GM18505 (cell line): Measurements from ENCODE around the gene ADAM17.
"Not testable (repeated sequence)": the region's sequence is repeated elsewhere in the genome, so short reads cannot be mapped to it uniquely, and the experiment has no call there.

Experiments used
- ATAC-seq: cut with Tn5 transposase; IDR thresholded peaks from one replicate; pipeline ENCODE4 v1.9.1; 2021; ENCODE audit not compliant: unreplicated experiment
- POLR2A ChIP-seq: IDR thresholded peaks from 4 replicates; pipeline ENCODE4 v1.6.1; 2011; ENCODE audit warnings: borderline replicate concordance; ENCODE audit not compliant: insufficient read depth, insufficient read length; ENCODE audit errors: extremely low read depth

The ADAM17 gene

GRCh38 chr2:9552219-9553178 lies 3.1 kb downstream of the ADAM17 start:
- no peak for ATAC-seq
- TF ChIP-seq POLR2A: no peak

- ATAC-seq: not testable (repeated sequence)
These were observed 4.7 kb downstream of the ADAM17 start for GRCh38 chr2:9550859-9551391.

DNA sequence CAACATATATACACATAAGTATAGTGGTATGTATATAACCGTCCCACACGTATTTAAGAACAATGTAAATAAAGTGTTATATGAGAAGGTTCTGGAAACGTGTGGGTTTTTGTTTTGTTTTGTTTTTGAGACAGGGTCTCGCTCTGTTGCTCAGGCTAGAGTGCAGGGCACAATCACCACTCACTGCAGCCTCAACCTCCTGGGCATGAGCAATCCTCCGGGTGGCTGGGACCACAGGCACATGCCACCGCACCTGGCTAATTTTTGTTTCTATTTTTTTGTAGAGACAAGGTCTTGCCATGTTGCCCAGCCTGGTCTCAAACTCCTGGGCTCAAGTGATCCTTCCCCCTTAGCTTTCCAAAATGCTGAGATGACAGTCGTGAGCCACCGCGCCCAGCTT lies 6.2 kb downstream of the ADAM17 start:
- ATAC-seq: no peak
- TF ChIP-seq POLR2A: no peak

DNA sequence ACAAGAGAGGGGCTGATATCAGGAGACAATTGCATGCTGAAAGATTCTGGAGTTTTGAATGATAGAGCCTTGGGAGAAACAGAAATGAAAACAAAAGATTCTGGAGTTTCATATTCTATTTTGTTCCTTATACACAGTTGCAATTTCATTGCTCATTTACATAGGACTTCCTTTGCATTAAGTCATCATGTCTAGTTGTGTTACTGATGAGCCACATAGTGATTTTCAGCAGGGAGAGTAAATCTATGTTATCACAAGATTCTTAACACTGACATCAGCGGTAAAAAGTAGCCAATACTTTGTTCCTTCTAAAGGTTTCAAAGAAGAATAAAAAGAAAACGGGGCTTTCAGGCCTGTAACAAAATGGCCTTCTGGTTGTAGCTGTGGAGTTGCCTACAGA lies 7.1 kb downstream of the ADAM17 start:
- TF ChIP-seq POLR2A: no peak
- ATAC-seq: peak; percentile 52

DNA sequence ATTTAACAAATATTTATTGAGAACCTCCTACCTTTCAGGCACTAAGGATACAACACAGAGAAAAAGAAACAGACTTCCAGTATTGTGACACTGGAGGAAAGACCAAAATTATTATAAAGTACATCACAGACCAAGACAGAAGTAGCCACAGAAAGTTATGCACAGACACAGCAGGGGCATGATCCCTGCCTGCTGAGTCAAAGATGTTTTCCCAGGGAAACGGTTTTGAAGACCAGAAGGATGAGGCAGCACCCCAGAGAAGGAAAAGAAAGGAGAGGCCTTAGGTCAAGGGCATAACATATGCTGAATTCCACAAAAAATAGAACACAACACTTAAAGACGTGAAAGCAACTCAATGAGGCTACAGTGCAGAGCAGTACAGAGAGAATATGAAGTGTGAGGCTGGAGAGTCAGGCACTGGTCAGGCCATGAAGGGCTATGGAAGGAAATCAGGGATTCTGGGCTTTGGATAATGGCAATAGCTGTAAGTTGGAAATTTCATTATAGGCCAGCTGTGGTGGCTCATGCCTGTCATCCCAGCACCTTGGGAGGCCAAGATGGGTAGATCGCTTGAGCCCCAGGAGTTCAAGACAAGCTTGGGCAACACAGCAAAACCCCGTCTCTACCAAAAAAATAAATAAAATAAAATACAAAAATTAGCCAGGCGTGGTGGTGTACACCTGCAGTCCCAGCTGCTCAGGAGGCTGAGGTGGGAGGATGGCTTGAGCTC lies 8.2 kb downstream of the ADAM17 start:
- no peak for ATAC-seq
- no peak for TF ChIP-seq POLR2A

- no peak for TF ChIP-seq POLR2A
- no peak for ATAC-seq
These were observed 10.1 kb downstream of the ADAM17 start for GRCh38 chr2:9545502-9545901.

DNA sequence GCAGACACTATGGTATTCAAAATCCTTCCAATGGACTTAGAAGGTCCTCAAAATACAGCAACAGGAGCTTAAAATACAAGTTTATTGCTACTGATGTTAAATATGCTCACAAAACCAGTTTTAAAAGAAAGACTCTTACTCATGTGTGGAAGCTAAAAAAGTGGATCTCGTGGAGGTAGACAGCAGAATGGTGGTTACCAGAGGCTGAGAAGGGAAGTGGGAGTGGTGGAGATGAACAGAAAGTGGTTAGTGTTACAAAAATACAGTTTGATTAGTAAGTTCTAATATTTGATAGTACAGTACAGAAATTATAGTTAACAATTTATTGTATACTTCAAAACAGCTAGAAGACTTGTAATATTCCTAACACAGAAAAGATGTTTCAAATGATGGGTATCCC lies 12.1 kb downstream of the ADAM17 start:
- no peak for ATAC-seq
- TF ChIP-seq POLR2A: no peak

GRCh38 chr2:9539531-9539930 lies 16.1 kb downstream of the ADAM17 start:
- TF ChIP-seq POLR2A: no peak
- no peak for ATAC-seq

DNA sequence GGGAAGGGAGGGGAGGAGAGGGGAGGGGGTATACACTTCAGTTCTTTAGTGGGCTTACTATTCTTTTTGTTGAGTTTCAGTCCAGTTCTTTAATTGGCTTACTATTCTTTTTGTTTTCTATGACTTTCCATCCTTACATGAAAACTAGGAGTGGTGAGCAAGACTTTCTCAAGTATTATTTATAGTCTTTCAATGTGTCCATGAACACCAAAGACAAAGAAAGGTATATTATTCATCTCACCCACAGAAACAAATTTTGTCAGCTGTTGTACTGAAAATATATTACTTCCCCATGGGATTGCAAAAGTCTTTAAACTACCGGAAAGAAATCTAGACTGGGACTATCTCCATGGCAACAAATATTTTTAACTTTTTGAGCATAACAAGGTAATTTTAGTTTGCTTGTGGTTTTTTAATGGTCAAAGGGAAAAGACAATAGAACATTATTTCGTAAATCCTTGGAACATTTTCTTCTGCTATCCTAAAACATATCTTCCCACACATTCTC lies 17.6 kb downstream of the ADAM17 start:
- TF ChIP-seq POLR2A: no peak
- ATAC-seq: no peak

- no peak for ATAC-seq
- no peak for TF ChIP-seq POLR2A
These were observed 19.1 kb downstream of the ADAM17 start for GRCh38 chr2:9536504-9536903.

DNA sequence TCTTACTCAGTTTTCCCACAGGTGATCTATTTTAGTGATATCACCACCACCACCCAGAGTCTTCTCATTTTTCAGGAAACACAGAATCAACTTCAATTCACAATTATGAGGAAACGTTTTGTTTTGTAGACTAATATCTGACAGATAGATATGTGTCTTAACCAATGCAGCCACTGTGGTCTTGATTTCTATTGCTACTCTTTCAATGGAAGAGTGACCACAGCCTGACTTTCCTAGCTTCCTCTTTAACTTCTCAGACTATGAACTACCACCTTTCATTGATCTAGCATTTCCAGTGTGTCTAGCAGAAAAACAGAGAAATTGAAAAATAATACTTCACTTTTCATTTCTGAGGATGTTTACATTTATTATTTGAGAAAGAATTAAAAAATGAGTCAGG lies 20.5 kb downstream of the ADAM17 start:
- no peak for TF ChIP-seq POLR2A
- no peak for ATAC-seq

DNA sequence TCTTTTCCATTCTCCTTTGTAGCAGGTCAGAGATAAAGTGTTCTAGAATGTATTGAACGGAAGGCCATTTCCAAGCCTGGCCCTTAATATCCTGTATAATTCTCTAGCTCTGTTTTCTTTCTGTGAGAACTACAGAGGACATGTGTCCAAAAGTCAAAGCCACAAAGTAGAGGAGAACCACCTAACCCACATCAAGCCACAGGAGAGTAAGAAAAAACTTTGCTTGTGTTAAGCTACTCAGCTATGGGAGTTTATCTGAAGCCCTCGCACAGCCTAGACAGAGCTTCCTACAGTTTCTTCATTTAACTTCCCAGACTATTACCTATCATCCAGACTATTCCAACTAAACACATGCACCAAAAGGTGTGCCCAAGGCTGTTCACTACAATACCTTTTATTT lies 22.0 kb downstream of the ADAM17 start:
- ATAC-seq: no peak

DNA sequence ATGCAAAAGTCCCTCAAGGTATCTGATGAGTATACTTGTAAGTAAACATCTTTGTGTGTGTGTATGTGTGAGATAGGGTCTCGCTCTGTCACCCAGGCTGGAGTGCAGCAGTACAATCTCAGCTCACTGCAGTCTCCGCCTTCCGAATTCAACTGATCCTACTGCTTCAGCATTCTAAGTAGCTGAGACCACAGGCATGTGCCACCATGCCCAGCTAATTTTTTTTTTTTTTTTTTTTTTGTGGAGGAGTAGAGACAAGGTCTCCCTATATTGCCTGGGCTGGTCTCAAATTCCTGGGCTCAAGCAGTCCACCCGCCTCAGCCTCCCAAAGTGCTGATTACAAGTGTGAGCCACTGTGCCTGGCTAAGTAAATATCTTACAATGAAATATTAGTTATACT lies 23.2 kb downstream of the ADAM17 start:
- TF ChIP-seq POLR2A: no peak
- no peak for ATAC-seq

More for the DNA sequence above, 22.0 kb downstream of the ADAM17 start:
- TF ChIP-seq POLR2A: no peak
